ENCODE data around the gene NUBP2.

NUBP2 gene

GRCh38 chr16:1746693-1747195, 36.0 kb upstream of the NUBP2 start:
- TF ChIP-seq, protein P1, sequence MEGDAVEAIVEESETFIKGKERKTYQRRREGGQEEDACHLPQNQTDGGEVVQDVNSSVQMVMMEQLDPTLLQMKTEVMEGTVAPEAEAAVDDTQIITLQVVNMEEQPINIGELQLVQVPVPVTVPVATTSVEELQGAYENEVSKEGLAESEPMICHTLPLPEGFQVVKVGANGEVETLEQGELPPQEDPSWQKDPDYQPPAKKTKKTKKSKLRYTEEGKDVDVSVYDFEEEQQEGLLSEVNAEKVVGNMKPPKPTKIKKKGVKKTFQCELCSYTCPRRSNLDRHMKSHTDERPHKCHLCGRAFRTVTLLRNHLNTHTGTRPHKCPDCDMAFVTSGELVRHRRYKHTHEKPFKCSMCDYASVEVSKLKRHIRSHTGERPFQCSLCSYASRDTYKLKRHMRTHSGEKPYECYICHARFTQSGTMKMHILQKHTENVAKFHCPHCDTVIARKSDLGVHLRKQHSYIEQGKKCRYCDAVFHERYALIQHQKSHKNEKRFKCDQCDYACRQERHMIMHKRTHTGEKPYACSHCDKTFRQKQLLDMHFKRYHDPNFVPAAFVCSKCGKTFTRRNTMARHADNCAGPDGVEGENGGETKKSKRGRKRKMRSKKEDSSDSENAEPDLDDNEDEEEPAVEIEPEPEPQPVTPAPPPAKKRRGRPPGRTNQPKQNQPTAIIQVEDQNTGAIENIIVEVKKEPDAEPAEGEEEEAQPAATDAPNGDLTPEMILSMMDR (IDR thresholded peaks at IDR 0.05; ENCODE audit: insufficient read depth, low read length, missing control alignments): no peak
- POLR2A ChIA-PET: interaction anchor here (1.1 kb wide), 1 partner anchor 31 kb away, joined by 3 read pairs; no protein-coding TSS in a partner anchor
- CTCF ChIA-PET: interaction anchor here (1.2 to 2.6 kb wide), 3 partner anchors 23 to 65 kb away, joined by 3 to 11 read pairs (median 3); partner anchors contain the start of gene NME3
- DNase-seq (ENCODE audit: low read depth, low spot score): no peak
- no peak overlapping the region for H3K4me3 ChIP-seq (ENCODE audit: low read depth, low read length)

GRCh38 chr16:1747934-1748333, 34.8 kb upstream of the NUBP2 start:
- ChIA-PET CTCF (interaction anchor here (2.6 kb wide), 1 partner anchor 24 kb away, joined by 11 read pairs; no protein-coding TSS in a partner anchor), POLR2A (no interaction called here)
- TF ChIP-seq, protein P1 (IDR thresholded peaks at IDR 0.05; ENCODE audit: insufficient read depth, low read length, missing control alignments): no peak
- no peak for DNase-seq (ENCODE audit: low read depth, low spot score)
- H3K4me3 ChIP-seq (ENCODE audit: low read depth, low read length): no peak overlapping the region

DNA sequence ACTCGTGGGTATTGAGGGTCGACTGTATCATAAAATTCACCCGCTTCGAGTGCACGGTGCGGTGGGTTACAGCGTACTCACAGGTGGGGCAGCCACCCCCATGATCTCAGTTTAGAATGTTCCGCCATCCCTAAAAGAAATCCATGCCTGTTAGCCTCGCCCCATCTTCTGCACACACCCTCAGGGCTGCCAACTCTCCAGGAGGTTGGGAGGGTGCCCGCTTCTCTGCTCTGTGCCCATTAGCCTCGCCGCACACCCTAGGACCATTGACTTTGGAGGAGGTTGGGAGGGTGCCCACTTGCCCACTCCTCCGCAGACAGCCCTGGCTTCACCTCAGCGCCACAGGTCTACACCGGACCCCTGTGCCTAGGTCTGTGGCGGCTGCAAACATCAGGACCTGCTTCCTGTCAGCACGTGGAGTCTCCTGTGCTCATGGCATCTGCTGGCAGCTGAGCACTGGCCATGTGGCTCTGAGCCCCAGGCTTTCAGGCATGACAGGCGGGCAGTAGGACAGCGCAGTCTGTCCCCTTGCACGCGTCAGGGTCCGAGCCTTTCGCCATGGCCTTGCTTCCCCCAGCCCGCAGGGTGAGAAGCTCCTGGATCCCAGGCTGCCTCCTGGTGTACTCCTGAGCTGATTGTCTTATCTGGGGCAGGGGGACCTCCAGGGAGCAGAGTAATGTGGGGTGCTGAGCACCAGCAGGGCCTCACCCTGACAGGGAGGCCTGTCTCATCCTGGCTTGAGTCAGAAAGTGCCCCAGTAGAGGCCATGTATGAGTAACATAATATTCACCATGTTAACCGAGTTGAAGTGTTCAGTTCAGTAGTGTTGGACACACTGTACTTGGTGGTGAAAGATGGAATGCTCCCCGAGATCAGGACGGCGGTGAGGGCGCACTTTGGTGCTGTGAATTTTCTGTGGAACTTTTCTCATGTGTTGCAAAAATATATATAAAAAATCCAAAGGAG, 33.3 kb upstream of the NUBP2 start:
- TF ChIP-seq, protein P1 (IDR thresholded peaks at IDR 0.05; ENCODE audit: insufficient read depth, low read length, missing control alignments): no peak
- POLR2A ChIA-PET: interaction anchor here (0.5 kb wide), 1 partner anchor 1057 kb away, joined by 3 read pairs; no protein-coding TSS in a partner anchor
- no peak for DNase-seq (ENCODE audit: low read depth, low spot score)
- no peak overlapping the region for H3K4me3 ChIP-seq (ENCODE audit: low read depth, low read length)
- CTCF ChIA-PET: interaction anchor here (2.2 kb wide), 1 partner anchor 44 kb away, joined by 6 read pairs; the partner anchor contains the start of gene MAPK8IP3

- CTCF ChIA-PET: interaction anchor here (0.8 kb wide), 1 partner anchor 28 kb away, joined by 3 read pairs; no protein-coding TSS in a partner anchor
- POLR2A ChIA-PET: no interaction called here
- TF ChIP-seq, protein P1 (IDR thresholded peaks at IDR 0.05; ENCODE audit: insufficient read depth, low read length, missing control alignments): no peak
- no peak for DNase-seq (ENCODE audit: low read depth, low spot score)
- no peak overlapping the region for H3K4me3 ChIP-seq (ENCODE audit: low read depth, low read length)
Measured at GRCh38 chr16:1751946-1752345, 30.8 kb upstream of the NUBP2 start.

- TF ChIP-seq, protein P1 (IDR thresholded peaks at IDR 0.05; ENCODE audit: insufficient read depth, low read length, missing control alignments): no peak
- no peak overlapping the region for H3K4me3 ChIP-seq (ENCODE audit: low read depth, low read length)
- no peak for DNase-seq (ENCODE audit: low read depth, low spot score)
- ChIA-PET CTCF (interaction anchor here (0.8 kb wide), 1 partner anchor 29 kb away, joined by 3 read pairs; no protein-coding TSS in a partner anchor), POLR2A (no interaction called here)
Measured at GRCh38 chr16:1752853-1753252, 29.9 kb upstream of the NUBP2 start.

- no peak for DNase-seq (ENCODE audit: low read depth, low spot score)
- TF ChIP-seq, protein P1 (IDR thresholded peaks at IDR 0.05; ENCODE audit: insufficient read depth, low read length, missing control alignments): no peak
- CTCF ChIA-PET: interaction anchor here (0.7 kb wide), 1 partner anchor 10 kb away, joined by 3 read pairs; no protein-coding TSS in a partner anchor
- no peak overlapping the region for H3K4me3 ChIP-seq (ENCODE audit: low read depth, low read length)
- POLR2A ChIA-PET: no interaction called here
Measured at GRCh38 chr16:1754204-1754603, 28.6 kb upstream of the NUBP2 start.
